Measurements from ENCODE around the gene CDH5. TPM values are rescaled to one million over a fixed set of nuclear protein-coding genes. Genes with fewer than 3 reads are reported as not detected.
A peak's percentile ranks its signal among the peaks of the same experiment; 100 is the strongest.

The CDH5 gene
- total and polyA plus RNA-seq, 2 of the 8 experiments (the other 6 are each of a cell fraction or from before 2014, with no cell fraction given), result 0.32 TPM

DNA sequence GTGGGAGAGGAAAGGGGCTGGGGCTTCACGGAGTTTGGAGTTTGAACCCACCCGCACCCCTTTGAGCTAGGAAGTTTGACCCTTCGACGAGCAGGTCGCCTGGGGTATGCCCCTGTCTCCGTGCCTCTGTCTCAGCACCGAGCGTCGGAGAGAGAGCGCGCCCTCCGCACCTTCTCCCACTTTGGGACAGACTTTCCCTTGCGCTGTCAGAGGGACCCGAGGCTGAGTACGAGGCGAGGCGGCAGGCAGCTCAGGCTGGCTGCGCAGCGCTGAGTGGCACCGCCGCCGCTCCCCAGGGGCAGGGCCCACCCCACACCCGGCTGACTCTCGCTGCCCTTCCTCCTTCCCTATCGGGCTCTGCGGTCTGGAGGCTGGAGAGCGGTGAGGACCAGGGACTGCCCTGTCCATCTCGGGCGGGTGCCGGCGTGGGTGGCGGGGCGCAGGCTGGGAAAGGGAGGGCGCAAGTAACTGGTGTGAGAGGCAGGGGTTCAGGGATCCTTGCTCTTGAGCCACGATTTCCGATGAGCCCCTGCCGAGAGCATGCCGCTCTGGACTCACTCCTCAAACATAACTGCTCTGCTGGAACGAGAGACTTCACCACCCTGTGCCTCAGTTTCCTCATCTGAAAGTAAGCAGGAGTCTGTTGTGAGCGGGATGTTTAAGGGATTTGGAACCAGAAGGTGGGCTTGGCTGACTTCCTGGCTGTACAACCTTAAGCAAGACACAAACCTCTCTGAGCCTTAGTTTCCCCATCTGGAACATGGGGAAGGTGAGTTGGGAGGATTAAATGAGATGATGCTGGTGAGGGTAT, 61.6 kb downstream of the CDH5 start (continued):
- TF ChIP-seq KDM4A (IDR thresholded peaks at IDR 0.05; ENCODE audit: low read depth, low read length, severe bottlenecking) (peak; percentile 22), KDM1A (IDR thresholded peaks at IDR 0.05; ENCODE audit: borderline replicate concordance, low read length) (peak; percentile 37; the same call in 1 of the 2 replicates), SRF (IDR thresholded peaks at IDR 0.05; ENCODE audit: low read depth, low read length) (no peak), CBX8 (IDR thresholded peaks at IDR 0.05; ENCODE audit: borderline replicate concordance, low read depth, low read length) (no peak)
